ENCODE data around the gene GRSF1. TPM values are rescaled to one million over a fixed set of nuclear protein-coding genes. Genes with fewer than 3 reads are reported as not detected.
"Not testable (repeated sequence)": the region's sequence is repeated elsewhere in the genome, so short reads cannot be mapped to it uniquely, and the experiment has no call there.

The GRSF1 gene
- total RNA-seq, 1 experiment from 2014 or later = 89.6 TPM

DNA sequence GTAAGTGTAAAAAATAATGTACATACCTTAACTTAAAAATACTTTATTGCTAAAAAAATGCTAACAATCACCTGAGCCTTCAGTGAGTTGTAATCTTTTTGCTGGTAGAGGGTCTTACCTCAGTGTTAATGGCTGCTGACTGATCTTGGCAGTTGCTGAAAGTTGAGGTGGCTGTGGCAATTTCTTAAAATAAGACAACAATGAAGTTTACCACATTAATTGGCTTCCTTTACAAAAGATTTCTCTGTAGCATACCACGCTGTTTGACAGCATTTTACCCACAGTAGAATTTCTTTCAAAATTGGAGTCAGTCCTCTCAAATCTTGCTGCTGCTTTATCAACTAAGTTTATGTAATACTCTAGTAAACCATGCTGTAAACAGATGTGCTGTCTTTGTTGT is 70.3 kb downstream of the GRSF1 start:
- not testable (repeated sequence) for H3K27me3 ChIP-seq (ENCODE audit: low read length); H2AFZ ChIP-seq (ENCODE audit: low read length); H3K36me3 ChIP-seq (ENCODE audit: insufficient read depth, low read length); H3K79me2 ChIP-seq (ENCODE audit: low read length); H3K4me2 ChIP-seq (ENCODE audit: low read depth, low read length, poor library complexity, severe bottlenecking); H3K9ac ChIP-seq (ENCODE audit: low read length); H3K4me3 ChIP-seq (ENCODE audit: low read length); H3K27ac ChIP-seq (ENCODE audit: low read length); H3K4me1 ChIP-seq (ENCODE audit: low read length); DNase-seq; H3K9me3 ChIP-seq (ENCODE audit: low read length); H3K9me2 ChIP-seq (replicated peaks; ENCODE audit: insufficient read depth, low read length); H4K20me1 ChIP-seq (ENCODE audit: insufficient read depth, low read depth, low read length)

DNA sequence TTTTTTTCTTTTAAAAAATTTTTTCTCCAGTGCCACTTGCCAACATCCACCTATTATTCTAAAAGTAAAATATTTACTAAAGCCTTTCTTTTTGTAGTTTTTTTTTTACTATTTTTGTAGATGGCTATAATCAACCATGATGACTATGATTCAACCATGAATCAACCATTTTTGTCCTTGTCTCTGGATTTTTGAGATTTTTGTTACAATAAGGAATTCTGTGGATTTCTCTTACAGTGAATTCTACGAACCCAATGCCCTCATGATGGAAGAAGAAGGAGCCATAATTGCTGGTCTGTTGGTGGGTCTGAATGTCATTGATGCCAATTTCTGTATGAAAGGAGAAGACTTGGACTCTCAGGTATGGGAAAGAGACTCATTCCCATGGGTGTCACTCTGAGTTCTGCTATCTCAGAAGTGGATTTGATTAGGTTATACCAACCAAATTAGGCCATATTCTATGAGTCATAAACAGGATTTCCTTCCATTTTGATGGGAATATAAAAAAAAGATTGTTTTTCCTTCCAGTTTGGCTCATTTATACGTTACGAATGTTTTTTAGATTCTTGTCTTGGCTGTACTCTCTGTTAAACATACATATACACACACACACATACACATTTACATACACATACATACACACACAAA is 71.3 kb downstream of the GRSF1 start:
- Histone ChIP-seq H3K36me3 (ENCODE audit: insufficient read depth, low read length) (no peaks in the 10 kb centered on the region), H3K4me3 (ENCODE audit: low read length) (no peak overlapping the region), H3K27ac (ENCODE audit: low read length) (no peak overlapping the region), H4K20me1 (ENCODE audit: insufficient read depth, low read depth, low read length) (no peaks in the 10 kb centered on the region), H3K4me2 (ENCODE audit: low read depth, low read length, poor library complexity, severe bottlenecking) (no peak overlapping the region), H3K9me2 (replicated peaks; ENCODE audit: insufficient read depth, low read length) (no peaks in the 10 kb centered on the region), H3K79me2 (ENCODE audit: low read length) (no peaks in the 10 kb centered on the region), H3K27me3 (ENCODE audit: low read length) (no peaks in the 10 kb centered on the region), H2AFZ (ENCODE audit: low read length) (no peak overlapping the region), H3K9ac (ENCODE audit: low read length) (no peak overlapping the region), H3K4me1 (ENCODE audit: low read length) (peaks cover 8% of the 10 kb centered on the region), H3K9me3 (ENCODE audit: low read length) (no peaks in the 10 kb centered on the region)
- no peak for DNase-seq

Small RNA genes within 50 kb of the gene (small RNA-seq; reads per million reads assigned to genes)
- gene RF00026 = not detected
- gene RNU6-891P = not detected

Other genes starting within 250 kb of the GRSF1 start
- not detected in 2 replicates for gene AMBN, start 247.6 kb downstream of the GRSF1 start, total RNA-seq (2014; rRNA removed; shearing (Covaris generic); ENCODE audit: low replicate concordance)
- gene ENAM, start 211.1 kb downstream of the GRSF1 start, total RNA-seq (2014; rRNA removed; shearing (Covaris generic); ENCODE audit: low replicate concordance) = not detected in 2 replicates
- 51.0 and 77.5 TPM in 2 replicates for gene JCHAIN, start 173.4 kb downstream of the GRSF1 start, total RNA-seq (2014; rRNA removed; shearing (Covaris generic); ENCODE audit: low replicate concordance)
- gene UTP3, start 151.4 kb downstream of the GRSF1 start, total RNA-seq (2014; rRNA removed; shearing (Covaris generic); ENCODE audit: low replicate concordance) = 21.2 and 32.4 TPM in 2 replicates
- 25.2 and 26.9 TPM in 2 replicates for gene RUFY3, start 117.9 kb downstream of the GRSF1 start, total RNA-seq (2014; rRNA removed; shearing (Covaris generic); ENCODE audit: low replicate concordance)
- 25.3 and 55.6 TPM in 2 replicates for gene MOB1B, start 62.5 kb upstream of the GRSF1 start, total RNA-seq (2014; rRNA removed; shearing (Covaris generic); ENCODE audit: low replicate concordance)
- 50.4 and 148 TPM in 2 replicates for gene DCK, start 153.8 kb upstream of the GRSF1 start, total RNA-seq (2014; rRNA removed; shearing (Covaris generic); ENCODE audit: low replicate concordance)

Measured in Karpas-422 (cell line).